ENCODE measurements around the gene CWC27. TPM values are rescaled to one million over a fixed set of nuclear protein-coding genes. Genes with fewer than 3 reads are reported as not detected.
A peak's percentile ranks its signal among the peaks of the same experiment; 100 is the strongest.

Gene CWC27
- total and polyA plus RNA-seq, 2 of the 13 experiments (the other 11 are each of a cell fraction or from before 2014, with no cell fraction given): 21.1 to 25.7 TPM

GRCh38 chr5:65037831-65038815, 269.4 kb downstream of the CWC27 start (continued):
- peak; percentile 62 for TF ChIP-seq CTCF (CRISPR knock-in tag; IDR thresholded peaks at IDR 0.05)
- TF ChIP-seq, protein P1, sequence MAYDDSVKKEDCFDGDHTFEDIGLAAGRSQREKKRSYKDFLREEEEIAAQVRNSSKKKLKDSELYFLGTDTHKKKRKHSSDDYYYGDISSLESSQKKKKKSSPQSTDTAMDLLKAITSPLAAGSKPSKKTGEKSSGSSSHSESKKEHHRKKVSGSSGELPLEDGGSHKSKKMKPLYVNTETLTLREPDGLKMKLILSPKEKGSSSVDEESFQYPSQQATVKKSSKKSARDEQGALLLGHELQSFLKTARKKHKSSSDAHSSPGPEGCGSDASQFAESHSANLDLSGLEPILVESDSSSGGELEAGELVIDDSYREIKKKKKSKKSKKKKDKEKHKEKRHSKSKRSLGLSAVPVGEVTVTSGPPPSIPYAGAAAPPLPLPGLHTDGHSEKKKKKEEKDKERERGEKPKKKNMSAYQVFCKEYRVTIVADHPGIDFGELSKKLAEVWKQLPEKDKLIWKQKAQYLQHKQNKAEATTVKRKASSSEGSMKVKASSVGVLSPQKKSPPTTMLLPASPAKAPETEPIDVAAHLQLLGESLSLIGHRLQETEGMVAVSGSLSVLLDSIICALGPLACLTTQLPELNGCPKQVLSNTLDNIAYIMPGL (CRISPR knock-in tag; IDR thresholded peaks at IDR 0.05; ENCODE audit: borderline replicate concordance in 1 of 2, low read depth in 1 of 2): 0 out of 4 replicates have a peak, but pooled peaks of 1 of the 2 experiments have one; percentile 37
- TF ChIP-seq ZNF136 (CRISPR knock-in tag; IDR thresholded peaks at IDR 0.05; ENCODE audit: low read depth): no peak
- peak; percentile 77 for TF ChIP-seq ZNF441 (CRISPR knock-in tag; IDR thresholded peaks at IDR 0.05; ENCODE audit: borderline replicate concordance)
- no peak for TF ChIP-seq HNRNPUL1 (IDR thresholded peaks at IDR 0.05; ENCODE audit: low read depth, low read length)
- no peak for TF ChIP-seq MEF2D (CRISPR knock-in tag; IDR thresholded peaks at IDR 0.05)
- peak; percentile 51 for TF ChIP-seq SMC3 (IDR thresholded peaks at IDR 0.05; ENCODE audit: low read length)
- no peak for TF ChIP-seq RBFOX2 (IDR thresholded peaks at IDR 0.05; ENCODE audit: low read depth, low read length)
- no peak for TF ChIP-seq ZBTB3 (CRISPR knock-in tag; IDR thresholded peaks at IDR 0.05; ENCODE audit: borderline replicate concordance, low read depth)
- no peak for TF ChIP-seq CHCHD3 (CRISPR knock-in tag; IDR thresholded peaks at IDR 0.05)
- TF ChIP-seq POLR2AphosphoS5 (IDR thresholded peaks at IDR 0.05; ENCODE audit: low read depth, low read length): no peak
- TF ChIP-seq HNRNPL (IDR thresholded peaks at IDR 0.05; ENCODE audit: low read depth, low read length): no peak
- no peak for TF ChIP-seq ATF7-NPFF (CRISPR knock-in tag; IDR thresholded peaks at IDR 0.05; ENCODE audit: low read depth)
- peak; percentile 54 for TF ChIP-seq STAG1 (CRISPR knock-in tag; IDR thresholded peaks at IDR 0.05)
- TF ChIP-seq ELF3 (CRISPR knock-in tag; IDR thresholded peaks at IDR 0.05): peak; percentile 46; the same call in 1 of the 2 replicates
- TF ChIP-seq CEBPG (CRISPR knock-in tag; IDR thresholded peaks at IDR 0.05): no peak
- no peak for TF ChIP-seq BORCS8-MEF2B (CRISPR knock-in tag; IDR thresholded peaks at IDR 0.05)
- no peak for TF ChIP-seq ZNF557 (CRISPR knock-in tag; IDR thresholded peaks at IDR 0.05)
- TF ChIP-seq NFKB2 (CRISPR knock-in tag; IDR thresholded peaks at IDR 0.05; ENCODE audit: borderline replicate concordance): no peak
- TF ChIP-seq NBN (conservative IDR thresholded peaks at IDR 0.05): no peak
- TF ChIP-seq ZNF460 (CRISPR knock-in tag; IDR thresholded peaks at IDR 0.05; ENCODE audit: borderline replicate concordance): no peak
- TF ChIP-seq, protein P2, sequence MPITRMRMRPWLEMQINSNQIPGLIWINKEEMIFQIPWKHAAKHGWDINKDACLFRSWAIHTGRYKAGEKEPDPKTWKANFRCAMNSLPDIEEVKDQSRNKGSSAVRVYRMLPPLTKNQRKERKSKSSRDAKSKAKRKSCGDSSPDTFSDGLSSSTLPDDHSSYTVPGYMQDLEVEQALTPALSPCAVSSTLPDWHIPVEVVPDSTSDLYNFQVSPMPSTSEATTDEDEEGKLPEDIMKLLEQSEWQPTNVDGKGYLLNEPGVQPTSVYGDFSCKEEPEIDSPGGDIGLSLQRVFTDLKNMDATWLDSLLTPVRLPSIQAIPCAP (CRISPR knock-in tag; IDR thresholded peaks at IDR 0.05; ENCODE audit: low read depth): no peak
- TF ChIP-seq ZNF747 (CRISPR knock-in tag; IDR thresholded peaks at IDR 0.05; ENCODE audit: borderline replicate concordance): no peak
- no peak for TF ChIP-seq CC2D1A (CRISPR knock-in tag; IDR thresholded peaks at IDR 0.05)
